Measurements from ENCODE around the gene FNDC3A. TPM values are rescaled to one million over a fixed set of nuclear protein-coding genes. Genes with fewer than 3 reads are reported as not detected.

The FNDC3A gene
- total and polyA plus RNA-seq, 4 donors = 17.6 to 87.6 (median 34.5) TPM

- H3K36me3 ChIP-seq (ENCODE audit: control insufficient read depth in 4 of 4, insufficient read depth in 4 of 4, low read length in 4 of 4) = no peaks in the 10 kb centered on the region
- no peaks in the 10 kb centered on the region for H3K4me1 ChIP-seq (ENCODE audit: control insufficient read depth in 5 of 5, insufficient read depth in 5 of 5, low read length in 5 of 5)
- no peak overlapping the region for H3K4me3 ChIP-seq
- no peak for ATAC-seq (ENCODE audit: insufficient read depth, low FRiP score)
- no peaks in the 10 kb centered on the region for H3K27me3 ChIP-seq (ENCODE audit: control insufficient read depth in 3 of 3, insufficient read depth in 3 of 3, low read length in 2 of 3)
- DNase-seq = no peak
- H3K27ac ChIP-seq (ENCODE audit: low read depth in 1 of 2, low read length in 1 of 2) = no peak overlapping the region
- WGBS, 2 donors = 82 to 85% methylated on average over 1 of the region's 1 CpG
- no peak overlapping the region for H3K9ac ChIP-seq (ENCODE audit: insufficient read depth in 1 of 2, low read length in 2 of 2)
- H3K9me3 ChIP-seq (ENCODE audit: control insufficient read depth in 4 of 4, insufficient read depth in 3 of 4, low read length in 3 of 4) = no peaks in the 10 kb centered on the region
- no peak for TF ChIP-seq CTCF (IDR thresholded peaks at IDR 0.05; ENCODE audit: control extremely low read depth, extremely low read depth)
These were observed 25.2 kb upstream of the FNDC3A start for GRCh38 chr13:48950501-48950875.

- no peaks in the 10 kb centered on the region for H3K27me3 ChIP-seq (ENCODE audit: control insufficient read depth in 3 of 3, insufficient read depth in 3 of 3, low read length in 2 of 3)
- no peaks in the 10 kb centered on the region for H3K9me3 ChIP-seq (ENCODE audit: control insufficient read depth in 4 of 4, insufficient read depth in 3 of 4, low read length in 3 of 4)
- no peak for DNase-seq
- no peak overlapping the region for H3K27ac ChIP-seq (ENCODE audit: low read depth in 1 of 2, low read length in 1 of 2)
- ATAC-seq (ENCODE audit: insufficient read depth, low FRiP score) = no peak
- H3K36me3 ChIP-seq (ENCODE audit: control insufficient read depth in 4 of 4, insufficient read depth in 4 of 4, low read length in 4 of 4) = no peaks in the 10 kb centered on the region
- no peak overlapping the region for H3K9ac ChIP-seq (ENCODE audit: insufficient read depth in 1 of 2, low read length in 2 of 2)
- TF ChIP-seq CTCF (IDR thresholded peaks at IDR 0.05; ENCODE audit: control extremely low read depth, extremely low read depth) = no peak
- H3K4me1 ChIP-seq (ENCODE audit: control insufficient read depth in 5 of 5, insufficient read depth in 5 of 5, low read length in 5 of 5) = no peaks in the 10 kb centered on the region
- H3K4me3 ChIP-seq = no peak overlapping the region
- WGBS, 2 donors = 75 to 89% methylated on average over 6 of the region's 6 CpGs
These were observed 21.6 kb upstream of the FNDC3A start for GRCh38 chr13:48954081-48954480.

GRCh38 chr13:48955536-48955935 is 20.2 kb upstream of the FNDC3A start:
- Histone ChIP-seq H3K27ac (ENCODE audit: low read depth in 1 of 2, low read length in 1 of 2) (no peak overlapping the region), H3K4me3 (no peak overlapping the region), H3K4me1 (ENCODE audit: control insufficient read depth in 5 of 5, insufficient read depth in 5 of 5, low read length in 5 of 5) (no peaks in the 10 kb centered on the region), H3K9me3 (ENCODE audit: control insufficient read depth in 4 of 4, insufficient read depth in 3 of 4, low read length in 3 of 4) (no peaks in the 10 kb centered on the region), H3K9ac (ENCODE audit: insufficient read depth in 1 of 2, low read length in 2 of 2) (no peak overlapping the region), H3K36me3 (ENCODE audit: control insufficient read depth in 4 of 4, insufficient read depth in 4 of 4, low read length in 4 of 4) (no peaks in the 10 kb centered on the region), H3K27me3 (ENCODE audit: control insufficient read depth in 3 of 3, insufficient read depth in 3 of 3, low read length in 2 of 3) (no peaks in the 10 kb centered on the region)
- WGBS, 2 donors = 50 to 55% methylated on average over 2 of the region's 2 CpGs
- ATAC-seq (ENCODE audit: insufficient read depth, low FRiP score) = no peak
- TF ChIP-seq CTCF (IDR thresholded peaks at IDR 0.05; ENCODE audit: control extremely low read depth, extremely low read depth) = no peak
- DNase-seq = no peak

- DNase-seq (no peak), ATAC-seq (ENCODE audit: insufficient read depth, low FRiP score) (no peak)
- H3K27ac ChIP-seq (ENCODE audit: low read depth in 1 of 2, low read length in 1 of 2) = no peak overlapping the region
- no peak for TF ChIP-seq CTCF (IDR thresholded peaks at IDR 0.05; ENCODE audit: control extremely low read depth, extremely low read depth)
- WGBS, 2 donors = 80 to 92% methylated on average over 2 of the region's 2 CpGs
- no peaks in the 10 kb centered on the region for H3K9me3 ChIP-seq (ENCODE audit: control insufficient read depth in 4 of 4, insufficient read depth in 3 of 4, low read length in 3 of 4)
- H3K27me3 ChIP-seq (ENCODE audit: control insufficient read depth in 3 of 3, insufficient read depth in 3 of 3, low read length in 2 of 3) = no peaks in the 10 kb centered on the region
- no peaks in the 10 kb centered on the region for H3K36me3 ChIP-seq (ENCODE audit: control insufficient read depth in 4 of 4, insufficient read depth in 4 of 4, low read length in 4 of 4)
- no peak overlapping the region for H3K9ac ChIP-seq (ENCODE audit: insufficient read depth in 1 of 2, low read length in 2 of 2)
- H3K4me1 ChIP-seq (ENCODE audit: control insufficient read depth in 5 of 5, insufficient read depth in 5 of 5, low read length in 5 of 5) = no peaks in the 10 kb centered on the region
- no peak overlapping the region for H3K4me3 ChIP-seq
These were observed 14.3 kb upstream of the FNDC3A start for GRCh38 chr13:48961379-48961778.

Data from lung (tissue), 12 donors.